HepG2 (cell line): ENCODE data around the gene PSENEN. TPM values are rescaled to one million over a fixed set of nuclear protein-coding genes. Genes with fewer than 3 reads are reported as not detected.
A peak's percentile ranks its signal among the peaks of the same experiment; 100 is the strongest.

ENCODE experiments used
- ATRX ChIP-seq: sonication (generic); formaldehyde crosslinking; IDR thresholded peaks from 2 replicates; pipeline ENCODE4 v1.4.0; 2020; ENCODE audit warnings: missing genetic modification reagents, borderline replicate concordance
- FOXK2 ChIP-seq: fragments of 450-650 bp; IDR thresholded peaks from 2 replicates; pipeline ENCODE4 v1.6.1; 2016
- NR0B2 ChIP-seq: sonication (generic); formaldehyde crosslinking; IDR thresholded peaks from 2 replicates; pipeline ENCODE4 v1.4.0; 2020; ENCODE audit warnings: mild to moderate bottlenecking, missing genetic modification reagents
- POLR2AphosphoS5 ChIP-seq: IDR thresholded peaks from 2 replicates; pipeline ENCODE4 v1.6.1; 2012; ENCODE audit warnings: low read depth, low read length
- RARA ChIP-seq: IDR thresholded peaks from 2 replicates; pipeline ENCODE4 v1.6.1; 2016; ENCODE audit warnings: missing genetic modification reagents, missing compliant biosample characterization
- RERE ChIP-seq: IDR thresholded peaks from 2 replicates; pipeline ENCODE4 v1.6.1; 2016; ENCODE audit warnings: low read depth, missing genetic modification reagents, missing compliant biosample characterization
- ZHX1 ChIP-seq: sonication (generic); formaldehyde crosslinking; IDR thresholded peaks from 2 replicates; pipeline ENCODE4 v1.8.1; 2022; ENCODE audit warnings: low read depth, mild to moderate bottlenecking, missing genetic modification reagents
- ZNF3 ChIP-seq: IDR thresholded peaks from 2 replicates; pipeline ENCODE4 v1.7.0; 2017; ENCODE audit warnings: inconsistent platforms
- ZNF383 ChIP-seq: sonication (generic); formaldehyde crosslinking; IDR thresholded peaks from 2 replicates; pipeline ENCODE4 v1.4.0; 2020; ENCODE audit warnings: missing genetic modification reagents, mild to moderate bottlenecking, borderline replicate concordance
- ZNF550 ChIP-seq: sonication (generic); formaldehyde crosslinking; IDR thresholded peaks from 2 replicates; pipeline ENCODE4 v1.4.0; 2020; ENCODE audit warnings: mild to moderate bottlenecking, missing genetic modification reagents, borderline replicate concordance
- ZNF558 ChIP-seq: sonication (generic); formaldehyde crosslinking; IDR thresholded peaks from 2 replicates; pipeline ENCODE4 v1.9.0; 2022; ENCODE audit warnings: mild to moderate bottlenecking, missing genetic modification reagents, borderline replicate concordance
- polyA plus RNA-seq, 8 experiments: library from polyadenylated mRNA; depleted of rRNA in 3 of 8; stranded (reverse) in 7 of 8; unstranded in 1 of 8; fragments of >200 nt; fragmentation: Illumina TruSeq in 4 of 8; extraction: Trizol in 4 of 8; gene quantifications; 2 replicates each; pipeline versions ENCODE4 v1.2.1 to v1.2.3, GENCODE V29; 2011 to 2016; ENCODE audit warnings: low read depth in 4 of 8, missing spikeins in 1 of 8, mixed read lengths in 1 of 8; ENCODE audit not compliant: insufficient read depth in 1 of 8
- total RNA-seq, 5 experiments: library from RNA; depleted of rRNA; stranded (reverse); fragments of >200 nt; fragmentation: Illumina TruSeq; extraction: Trizol; gene quantifications; 2 replicates each; pipeline ENCODE4 v1.2.3, GENCODE V29; 2016; ENCODE audit warnings: low read depth in 1 of 5

The PSENEN gene
- total and polyA plus RNA-seq, 2 of the 13 experiments (the other 11 are each of a cell fraction or from before 2014, with no cell fraction given), result 16.9 to 34.2 TPM

- TF ChIP-seq ZHX1 (CRISPR knock-in tag), result no peak
- no peak for TF ChIP-seq ZNF3 (CRISPR knock-in tag)
- TF ChIP-seq ATRX (CRISPR knock-in tag), result no peak
- no peak for TF ChIP-seq ZNF558 (CRISPR knock-in tag)
- TF ChIP-seq RARA, result no peak
- TF ChIP-seq FOXK2, result no peak
- TF ChIP-seq RERE (CRISPR knock-in tag), result no peak
- no peak for TF ChIP-seq NR0B2 (CRISPR knock-in tag)
- TF ChIP-seq ZNF383, result no peak
- TF ChIP-seq ZNF550, result no peak
- TF ChIP-seq POLR2AphosphoS5, result peak; percentile 45; the same call in 1 of the 2 replicates
Measured at GRCh38 chr19:35745328-35746086, at the start of gene PSENEN, which contains the start of gene U2AF1L4 (continued).
